Mesodermal cell (in vitro differentiated cells): Measurements from ENCODE around the gene GAS2L1.
A peak's percentile ranks its signal among the peaks of the same experiment; 100 is the strongest.

Experiments
- H3K27ac ChIP-seq: 2 replicates; pipeline ENCODE4 v1.7.0; 2013; ENCODE audit warnings: mild to moderate bottlenecking, low read depth, low read length, moderate library complexity; ENCODE audit not compliant: severe bottlenecking
- H3K36me3 ChIP-seq: 2 replicates; pipeline ENCODE4 v1.7.1; 2013; ENCODE audit warnings: mild to moderate bottlenecking, low read length, moderate library complexity; ENCODE audit not compliant: control insufficient read depth, insufficient read depth
- H3K4me1 ChIP-seq: one replicate; pipeline ENCODE4 v1.7.1; 2013; ENCODE audit warnings: mild to moderate bottlenecking, low read length; ENCODE audit not compliant: insufficient read depth, control insufficient read depth, poor library complexity, severe bottlenecking
- H3K4me3 ChIP-seq: 2 replicates; pipeline ENCODE4 v1.7.0; 2013; ENCODE audit warnings: low read length, control low read depth, mild to moderate bottlenecking; ENCODE audit not compliant: insufficient read depth, poor library complexity, severe bottlenecking; ENCODE audit errors: extremely low read depth
- H3K9me3 ChIP-seq: 2 replicates; pipeline ENCODE4 v1.7.1; 2013; ENCODE audit warnings: mild to moderate bottlenecking, low read length, moderate library complexity; ENCODE audit not compliant: control insufficient read depth
- WGBS, 2 experiments: methylation state at CpG; one replicate each; pipeline ENCODE4 v1.1.5; 2013; ENCODE audit warnings: missing lambda C conversion rate in 2 of 2; ENCODE audit not compliant: insufficient coverage in 2 of 2; 5-methylcytosine and 5-hydroxymethylcytosine counted together

The GAS2L1 gene

GRCh38 chr22:29266564-29267461, 39.6 kb upstream of the GAS2L1 start:
- Histone ChIP-seq H3K27ac (peak overlapping the region; percentile 100), H3K4me1 (peaks cover 23% of the 10 kb centered on the region), H3K4me3 (peak overlapping the region; percentile 95), H3K9me3 (no peaks in the 10 kb centered on the region), H3K36me3 (peaks cover 64% of the 10 kb centered on the region)
- 20 to 22% methylated on average over 8 to 11 of the region's 13 CpGs for WGBS, 2 experiments

GRCh38 chr22:29267462-29267857, 39.0 kb upstream of the GAS2L1 start:
- no peaks in the 10 kb centered on the region for H3K9me3 ChIP-seq
- H3K4me3 ChIP-seq, result peak overlapping the region; percentile 95
- peak overlapping the region; percentile 100 for H3K27ac ChIP-seq
- 0% methylated on average over 22 to 29 of the region's 32 CpGs for WGBS, 2 experiments
- H3K36me3 ChIP-seq, result peaks cover 70% of the 10 kb centered on the region
- peaks cover 23% of the 10 kb centered on the region for H3K4me1 ChIP-seq

DNA sequence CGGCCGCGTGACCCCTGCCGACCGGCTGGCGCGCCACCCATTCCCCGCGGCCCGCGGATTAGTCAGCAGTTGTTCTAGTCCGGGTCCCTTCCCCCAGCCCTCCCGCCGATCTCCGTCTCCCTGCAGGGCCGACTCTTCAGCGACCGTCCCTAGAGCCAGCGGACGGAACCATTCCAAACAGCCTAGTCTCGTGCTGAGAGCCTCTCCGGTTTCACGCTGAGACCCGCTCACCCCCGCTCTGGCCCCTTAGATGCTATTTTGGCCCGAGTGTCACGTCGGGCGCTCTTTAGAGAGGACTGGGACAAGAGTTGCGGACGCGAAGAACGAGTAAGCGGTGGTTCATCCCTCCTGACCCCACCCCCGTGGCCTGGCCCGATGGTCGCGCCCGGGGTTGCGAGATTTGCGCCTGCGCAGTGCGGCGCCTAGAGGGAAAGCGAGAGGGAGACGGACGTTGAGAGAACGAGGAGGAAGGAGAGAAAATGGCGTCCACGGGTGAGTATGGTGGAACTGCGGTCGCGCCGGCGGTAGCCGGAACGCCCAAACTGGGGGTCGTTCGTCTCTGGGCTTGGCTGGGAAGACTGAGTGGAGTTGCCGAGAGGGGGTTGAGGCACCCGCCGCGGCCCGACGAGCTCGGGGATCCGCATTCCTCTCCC, 38.5 kb upstream of the GAS2L1 start, which contains the start of the genes EWSR1 and RHBDD3:
Gene EWSR1 (plus strand): TSS at position 411 of the 653 bp plus-strand sequence. CDS start 69 bp downstream, at position 480.
Gene RHBDD3 (minus strand): TSS at position 124 of the 653 bp plus-strand sequence. CDS start 2,355 bp downstream, outside the sequence.
- no peaks in the 10 kb centered on the region for H3K9me3 ChIP-seq

DNA sequence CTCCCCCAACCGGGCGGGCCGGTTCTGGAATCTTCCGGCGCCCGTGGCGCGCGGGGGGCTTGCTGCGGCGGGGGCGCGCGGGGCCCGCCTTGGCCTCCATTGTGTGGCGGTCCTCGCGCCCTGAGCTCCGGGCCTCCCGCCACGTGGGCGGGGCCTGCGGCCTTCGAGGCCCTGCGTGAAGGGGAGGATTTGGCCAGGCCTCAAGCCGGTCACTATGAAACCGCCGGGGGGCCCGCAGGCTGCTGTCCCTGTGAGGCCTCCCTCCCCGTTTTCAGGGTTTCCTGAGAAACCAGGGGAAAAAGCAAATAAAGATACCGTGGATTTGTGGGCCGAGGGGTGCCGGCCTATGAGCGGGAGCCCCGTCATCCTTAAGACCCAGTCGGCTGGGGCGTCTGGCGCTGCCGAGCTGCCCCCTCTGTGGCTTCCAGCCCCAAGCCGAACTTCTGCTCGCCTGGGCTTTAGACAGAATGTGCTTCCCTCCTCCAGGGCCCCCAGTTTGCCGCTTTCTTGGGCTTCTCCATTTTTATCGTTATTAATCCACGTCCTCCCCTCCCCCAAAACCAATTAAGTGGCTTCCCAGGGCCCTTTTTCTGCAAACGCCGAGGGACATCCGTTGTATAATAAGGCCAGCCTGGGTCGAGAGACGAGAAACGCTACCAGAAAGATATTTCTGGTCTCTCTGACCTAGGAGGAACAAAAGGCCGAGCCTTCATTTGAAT, 37.8 kb upstream of the GAS2L1 start:
- Histone ChIP-seq H3K4me1 (peaks cover 23% of the 10 kb centered on the region), H3K36me3 (peaks cover 79% of the 10 kb centered on the region), H3K9me3 (no peaks in the 10 kb centered on the region), H3K27ac (peak overlapping the region; percentile 100), H3K4me3 (peak overlapping the region; percentile 95)
- WGBS, 2 experiments, result 0% methylated on average over 33 to 51 of the region's 51 CpGs

More for the DNA sequence above, 38.5 kb upstream of the GAS2L1 start, which contains the start of the genes EWSR1 and RHBDD3:
- Histone ChIP-seq H3K27ac (peak within 1 kb of the TSS; percentile 100), H3K4me1 (peaks cover 23% of the 10 kb centered on the region), H3K36me3 (peaks cover 76% of the 10 kb centered on the region), H3K4me3 (peak within 1 kb of the TSS; percentile 95)
- WGBS, 2 experiments, result 0% methylated on average over 29 to 53 of the region's 67 CpGs

GRCh38 chr22:29269230-29269604, 37.2 kb upstream of the GAS2L1 start:
- 1 to 2% methylated on average over 13 to 14 of the region's 14 CpGs for WGBS, 2 experiments
- H3K36me3 ChIP-seq, result peaks cover 79% of the 10 kb centered on the region

GRCh38 chr22:29269731-29270474, 36.5 kb upstream of the GAS2L1 start:
- peak overlapping the region; percentile 100 for H3K27ac ChIP-seq
- H3K36me3 ChIP-seq, result peaks cover 79% of the 10 kb centered on the region
- WGBS, 2 experiments, result 31 to 37% methylated on average over 7 to 10 of the region's 13 CpGs
- H3K4me3 ChIP-seq, result peak overlapping the region; percentile 95
- no peaks in the 10 kb centered on the region for H3K9me3 ChIP-seq
- peaks cover 23% of the 10 kb centered on the region for H3K4me1 ChIP-seq

More at GRCh38 chr22:29269230-29269604, 37.2 kb upstream of the GAS2L1 start:
- Histone ChIP-seq H3K4me1 (peaks cover 23% of the 10 kb centered on the region), H3K4me3 (peak overlapping the region; percentile 95), H3K27ac (peak overlapping the region; percentile 100), H3K9me3 (no peaks in the 10 kb centered on the region)

DNA sequence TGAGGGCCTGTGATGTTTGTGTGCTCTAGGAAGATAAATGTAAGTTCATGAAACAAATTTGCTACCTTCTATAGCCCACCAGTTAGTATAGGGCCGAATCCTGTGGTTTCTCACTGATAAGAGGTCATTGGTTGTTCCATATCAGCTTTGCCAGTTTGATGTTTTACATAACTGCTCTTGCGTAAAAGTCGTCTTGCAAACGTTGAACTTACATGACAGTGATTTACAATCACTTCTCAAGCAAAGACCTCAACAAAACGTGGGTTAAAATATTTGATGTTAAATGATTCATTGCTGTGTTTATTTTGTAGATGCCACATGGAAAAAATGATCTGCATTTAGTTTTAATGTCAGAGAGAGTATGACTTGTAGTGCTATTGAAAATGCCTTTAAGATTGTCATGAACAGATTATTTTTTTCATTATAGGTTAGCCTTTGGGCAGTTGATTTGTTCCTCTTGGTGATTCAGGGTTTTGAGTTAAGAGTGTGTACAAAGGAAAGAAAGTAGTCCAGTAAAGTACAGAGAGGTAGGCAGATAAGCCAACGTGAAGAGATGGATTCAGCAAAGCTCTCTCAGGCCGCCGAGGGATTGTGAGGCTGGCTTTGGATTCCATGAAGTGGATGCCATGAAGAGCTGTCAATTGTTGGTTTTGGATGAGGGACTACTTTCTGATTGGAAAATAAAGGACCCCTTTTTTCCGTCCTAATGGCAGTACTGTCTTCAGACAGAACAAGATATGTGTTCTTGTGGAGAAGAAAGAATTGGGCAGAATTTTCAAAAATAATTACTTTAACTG, 35.8 kb upstream of the GAS2L1 start:
- Histone ChIP-seq H3K36me3 (peaks cover 79% of the 10 kb centered on the region), H3K9me3 (no peaks in the 10 kb centered on the region), H3K27ac (no peak overlapping the region), H3K4me3 (peak overlapping the region; percentile 95), H3K4me1 (peaks cover 23% of the 10 kb centered on the region)
- WGBS, 2 experiments, result 57 to 71% methylated on average over 4 to 6 of the region's 9 CpGs

GRCh38 chr22:29272624-29273023, 33.8 kb upstream of the GAS2L1 start:
- 97 to 100% methylated on average over 2 of the region's 2 CpGs for WGBS, 2 experiments
- peaks cover 14% of the 10 kb centered on the region for H3K4me1 ChIP-seq

DNA sequence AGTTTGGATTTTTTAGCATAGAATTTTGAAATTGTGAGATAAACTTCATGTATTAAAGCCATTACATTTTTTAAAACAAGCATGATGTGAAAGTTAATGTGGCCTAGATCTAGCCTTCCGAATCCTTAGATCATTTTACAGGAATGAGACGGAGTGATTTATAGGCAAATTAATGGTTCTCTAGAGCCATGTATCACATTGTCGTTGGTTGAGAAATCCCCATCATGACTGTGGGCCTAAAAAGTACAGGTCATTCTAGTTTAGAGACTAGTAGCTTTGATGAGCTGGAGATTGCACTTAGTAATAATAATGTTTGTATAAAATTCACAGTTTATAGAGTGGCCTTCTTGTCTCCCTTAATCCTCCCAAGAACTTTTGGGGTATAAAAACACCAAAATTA, 31.3 kb upstream of the GAS2L1 start:
- Histone ChIP-seq H3K9me3 (no peaks in the 10 kb centered on the region), H3K27ac (no peak overlapping the region), H3K4me3 (no peak overlapping the region), H3K4me1 (peaks cover 9% of the 10 kb centered on the region), H3K36me3 (peaks cover 100% of the 10 kb centered on the region)
- WGBS, 2 experiments, result 92 to 95% methylated on average over 2 of the region's 3 CpGs

More at GRCh38 chr22:29272624-29273023, 33.8 kb upstream of the GAS2L1 start:
- H3K36me3 ChIP-seq, result peaks cover 89% of the 10 kb centered on the region
- H3K27ac ChIP-seq, result no peak overlapping the region
- no peak overlapping the region for H3K4me3 ChIP-seq
- H3K9me3 ChIP-seq, result no peaks in the 10 kb centered on the region
